Activated T-helper 1 cell treated with anti-CD3 and anti-CD28 coated beads, Interleukin-12 subunit alpha, Interleukin-12 subunit beta, Interleukin-2, Interleukin-4 antibody, amounts not matched to agents 30 ng/mL and 10 ng/mL and 1 ng/mL, durations not matched to agents 14 hours and 24 hours and 36 hours (primary cell): ENCODE results near the gene IRF9. TPM values are rescaled to one million over a fixed set of nuclear protein-coding genes. Genes with fewer than 3 reads are reported as not detected.

Experiments used
- DNase-seq: peaks from one replicate; pipeline ENCODE4 v3.0.0; 2021; ENCODE audit warnings: low spot score
- H3K27ac Mint-ChIP-seq: one replicate; pipeline ENCODE4 v1.8.0; 2021; ENCODE audit warnings: mild to moderate bottlenecking, mixed read lengths
- H3K27me3 Mint-ChIP-seq: one replicate; pipeline ENCODE4 v1.8.0; 2022; ENCODE audit warnings: mild to moderate bottlenecking, moderate library complexity, mixed read lengths; ENCODE audit not compliant: insufficient read depth
- H3K36me3 Mint-ChIP-seq: one replicate; pipeline ENCODE4 v1.8.0; 2021; ENCODE audit warnings: low read depth, mixed read lengths
- H3K4me1 Mint-ChIP-seq: one replicate; pipeline ENCODE4 v1.8.0; 2021; ENCODE audit warnings: low read depth, mixed read lengths
- H3K4me3 Mint-ChIP-seq: one replicate; pipeline ENCODE4 v1.8.0; 2021; ENCODE audit warnings: mild to moderate bottlenecking, moderate library complexity, mixed read lengths
- H3K9me3 Mint-ChIP-seq: one replicate; pipeline ENCODE4 v1.8.0; 2021; ENCODE audit warnings: mixed read lengths
- intact Hi-C: fragments of 100-400 bp; cut with micrococcal nuclease; formaldehyde crosslinking; loops from one replicate; pipeline ENCODE4 v1.15.1; 2024
- total RNA-seq: library from RNA; stranded (reverse); gene quantifications from 2 replicates; pipeline ENCODE4 v1.2.3, GENCODE V29; 2022

IRF9 gene
- total RNA-seq, 1 donor from 2014 or later: 152 TPM

DNA sequence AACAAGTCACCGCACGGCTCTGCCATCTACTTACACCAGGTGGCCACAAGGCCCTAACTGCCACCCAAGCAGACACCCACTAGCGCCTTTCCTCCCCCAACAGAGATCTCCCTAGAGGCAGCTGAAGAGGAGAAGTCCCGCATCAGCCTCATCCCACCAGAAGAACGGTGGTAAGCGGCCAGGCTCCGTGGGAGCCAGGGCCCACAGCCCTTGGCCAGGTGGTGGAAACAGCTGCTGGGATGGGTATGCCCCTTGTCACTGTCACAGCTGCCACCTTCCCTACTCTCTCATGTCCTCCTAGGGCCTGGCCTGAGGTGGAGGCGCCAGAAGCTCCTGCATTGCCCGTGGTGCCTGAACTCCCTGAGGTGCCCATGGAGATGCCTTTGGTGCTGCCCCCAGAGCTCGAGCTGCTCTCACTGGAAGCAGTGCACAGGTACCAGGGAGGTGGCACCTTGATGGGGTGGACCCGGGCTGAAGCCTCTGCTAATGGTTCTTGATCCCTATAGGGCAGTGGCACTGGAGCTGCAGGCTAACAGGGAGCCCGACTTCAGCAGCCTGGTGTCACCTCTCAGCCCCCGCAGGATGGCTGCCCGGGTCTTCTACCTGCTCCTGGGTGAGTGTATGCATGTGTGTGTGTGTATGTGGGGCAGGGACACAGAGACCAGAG, 18.4 kb downstream of the IRF9 start:
- DNase-seq: no peak
- Mint-ChIP-seq H3K36me3 (peaks cover 66% of the 10 kb centered on the region), H3K9me3 (no peaks in the 10 kb centered on the region), H3K4me3 (no peak overlapping the region), H3K4me1 (no peaks in the 10 kb centered on the region), H3K27ac (peak overlapping the region; percentile 44), H3K27me3 (no peaks in the 10 kb centered on the region)
- intact Hi-C loops: no loop called here

DNA sequence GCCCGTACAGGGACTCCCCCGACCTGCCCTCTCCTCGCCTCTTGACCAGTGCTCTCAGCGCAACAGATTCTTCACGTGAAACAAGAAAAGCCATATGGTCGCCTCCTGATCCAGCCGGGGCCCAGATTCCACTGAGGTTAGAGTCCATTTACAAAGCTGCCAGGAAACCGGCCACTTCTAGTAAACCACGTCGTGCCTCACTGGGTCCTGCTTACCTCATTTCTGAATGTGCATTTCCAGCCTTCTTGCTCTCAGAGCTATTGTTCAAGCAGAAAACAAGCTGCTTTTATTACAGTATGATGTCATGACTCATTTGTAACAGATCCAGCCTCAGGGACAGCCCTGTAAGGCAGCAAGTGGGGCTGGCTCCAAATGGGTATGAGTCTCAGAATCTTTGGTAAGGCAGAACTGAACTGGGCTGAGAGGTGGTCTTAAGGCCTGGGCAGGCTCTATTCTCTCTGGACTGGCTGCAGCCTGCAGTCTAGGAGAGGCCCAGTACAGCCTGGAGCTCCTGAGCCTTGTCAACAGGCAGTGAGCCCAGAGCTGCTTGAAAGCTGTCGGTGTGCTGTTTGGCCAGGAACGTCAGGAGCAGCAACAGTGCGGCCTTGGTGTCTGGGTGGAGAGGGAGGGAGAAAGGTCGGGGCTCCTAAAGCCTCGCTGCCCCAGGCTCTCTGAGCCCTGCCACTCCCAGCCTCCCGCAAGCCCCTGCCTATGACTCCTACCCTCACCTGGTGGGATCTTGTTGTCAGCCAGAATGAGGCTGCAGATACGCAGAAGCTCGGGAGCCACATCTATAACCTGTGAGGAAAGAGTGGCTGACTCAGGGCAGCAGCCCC, 19.1 kb downstream of the IRF9 start:
- Mint-ChIP-seq H3K4me1 (no peaks in the 10 kb centered on the region), H3K36me3 (peaks cover 62% of the 10 kb centered on the region), H3K27me3 (no peaks in the 10 kb centered on the region), H3K9me3 (no peaks in the 10 kb centered on the region), H3K4me3 (no peak overlapping the region), H3K27ac (no peak overlapping the region)
- intact Hi-C loops: no loop called here
- no peak for DNase-seq

DNA sequence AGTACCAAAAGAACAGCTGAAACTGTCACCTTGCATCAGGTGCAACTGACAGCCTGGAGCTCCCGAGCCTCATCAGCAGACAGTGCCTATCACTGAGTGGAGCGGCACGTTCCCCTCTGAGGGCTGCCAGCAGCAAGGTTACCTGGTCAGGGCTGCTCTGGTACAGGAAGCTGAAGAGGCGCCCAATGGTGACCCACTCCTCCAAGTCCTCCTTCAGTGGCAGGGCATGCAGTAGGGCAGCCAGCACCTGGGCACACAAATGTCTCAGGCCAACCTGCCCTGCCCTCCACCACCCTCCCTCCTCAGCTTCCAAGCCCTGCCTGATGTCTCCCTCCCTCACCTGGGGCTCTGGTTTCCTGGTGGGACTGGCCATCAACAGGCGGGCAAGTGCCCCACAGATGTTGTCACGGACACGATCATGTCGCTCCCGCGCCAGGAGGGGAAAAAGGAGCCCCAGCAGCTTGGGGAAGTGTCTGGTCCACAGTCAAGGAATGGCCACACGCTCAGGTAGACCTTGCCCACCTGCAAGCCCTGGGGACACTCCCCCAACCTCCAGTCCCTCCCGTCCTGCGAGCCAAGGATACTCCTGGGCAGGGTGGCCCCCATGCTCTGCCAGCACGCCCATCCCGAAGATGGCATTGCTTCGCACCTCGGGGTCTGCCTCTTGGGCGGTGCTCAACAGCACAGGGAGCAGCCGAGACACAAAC, 20.5 kb downstream of the IRF9 start:
- H3K36me3 Mint-ChIP-seq: peaks cover 62% of the 10 kb centered on the region
- H3K4me3 Mint-ChIP-seq: no peak overlapping the region
- H3K27me3 Mint-ChIP-seq: no peaks in the 10 kb centered on the region
- H3K27ac Mint-ChIP-seq: no peak overlapping the region
- no peaks in the 10 kb centered on the region for H3K9me3 Mint-ChIP-seq
- DNase-seq: no peak
- H3K4me1 Mint-ChIP-seq: no peaks in the 10 kb centered on the region
- intact Hi-C loops: no loop called here

DNA sequence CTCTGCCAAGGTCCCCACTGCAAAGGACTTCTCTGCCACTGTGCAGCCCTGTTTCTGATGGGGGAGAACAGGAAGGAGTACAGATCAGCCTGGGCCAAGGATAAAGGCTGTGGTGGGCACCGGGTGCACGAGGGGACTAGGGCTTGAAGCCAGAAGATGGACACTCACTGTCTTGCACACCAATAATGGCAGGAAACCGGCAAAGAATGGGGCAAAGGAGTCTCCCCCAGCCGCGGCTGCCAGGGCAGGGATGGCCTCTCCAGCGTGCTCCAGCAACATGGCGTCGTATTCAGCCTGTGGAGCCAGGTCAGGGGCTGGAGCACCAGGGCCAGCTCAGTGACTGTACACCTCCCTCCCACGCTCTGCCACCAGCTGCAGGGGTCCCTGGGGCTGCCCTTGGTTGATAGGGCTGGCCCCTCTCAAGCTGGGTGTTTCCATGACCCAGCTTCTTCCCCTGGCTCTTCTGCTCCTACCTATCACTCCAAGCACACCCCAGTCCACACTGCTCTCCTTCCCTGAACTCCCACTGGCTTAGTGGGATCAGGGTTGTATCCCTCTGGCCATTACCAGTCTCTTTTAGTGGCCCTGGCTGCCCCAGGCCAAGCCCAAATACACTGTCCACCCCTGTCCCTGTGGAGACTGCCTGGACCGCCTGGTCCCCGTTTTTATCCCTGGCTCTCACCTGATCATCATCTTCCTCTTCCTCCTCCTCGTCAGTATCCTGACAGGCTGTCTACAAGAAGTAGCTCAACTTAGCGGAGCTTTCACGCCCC, 21.2 kb downstream of the IRF9 start:
- H3K4me3 Mint-ChIP-seq: no peak overlapping the region
- H3K27ac Mint-ChIP-seq: no peak overlapping the region
- intact Hi-C loops: no loop called here
- H3K36me3 Mint-ChIP-seq: peaks cover 64% of the 10 kb centered on the region
- no peaks in the 10 kb centered on the region for H3K9me3 Mint-ChIP-seq
- no peaks in the 10 kb centered on the region for H3K27me3 Mint-ChIP-seq
- no peak for DNase-seq
- peaks cover 4% of the 10 kb centered on the region for H3K4me1 Mint-ChIP-seq

DNA sequence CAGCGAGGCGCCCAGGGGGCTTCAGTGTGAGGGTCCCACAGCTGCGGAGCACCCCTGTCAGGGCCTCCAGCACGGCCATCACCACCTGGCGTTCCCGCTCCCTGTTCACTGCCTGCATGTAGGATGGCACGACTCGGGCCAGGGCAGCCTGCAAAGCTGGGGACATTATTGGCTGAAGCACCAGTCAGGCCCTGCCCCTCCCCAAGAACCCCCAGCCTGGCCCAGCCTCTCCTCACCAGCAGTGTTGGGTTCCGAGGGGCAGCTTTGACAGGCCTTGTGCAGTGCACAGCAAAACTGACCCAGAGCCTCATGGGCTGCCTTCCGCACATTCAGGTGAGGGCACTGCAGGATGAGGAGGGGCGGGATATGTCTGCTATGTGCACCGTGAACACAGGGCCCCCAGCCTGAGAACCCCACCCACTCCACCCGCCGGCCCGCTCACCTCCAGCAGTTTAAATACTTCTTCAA, 22.0 kb downstream of the IRF9 start:
- H3K9me3 Mint-ChIP-seq: no peaks in the 10 kb centered on the region
- intact Hi-C loops: no loop called here
- no peak for DNase-seq
- H3K4me3 Mint-ChIP-seq: no peak overlapping the region
- peaks cover 12% of the 10 kb centered on the region for H3K4me1 Mint-ChIP-seq
- H3K27me3 Mint-ChIP-seq: no peaks in the 10 kb centered on the region
- H3K36me3 Mint-ChIP-seq: peaks cover 63% of the 10 kb centered on the region
- no peak overlapping the region for H3K27ac Mint-ChIP-seq

DNA sequence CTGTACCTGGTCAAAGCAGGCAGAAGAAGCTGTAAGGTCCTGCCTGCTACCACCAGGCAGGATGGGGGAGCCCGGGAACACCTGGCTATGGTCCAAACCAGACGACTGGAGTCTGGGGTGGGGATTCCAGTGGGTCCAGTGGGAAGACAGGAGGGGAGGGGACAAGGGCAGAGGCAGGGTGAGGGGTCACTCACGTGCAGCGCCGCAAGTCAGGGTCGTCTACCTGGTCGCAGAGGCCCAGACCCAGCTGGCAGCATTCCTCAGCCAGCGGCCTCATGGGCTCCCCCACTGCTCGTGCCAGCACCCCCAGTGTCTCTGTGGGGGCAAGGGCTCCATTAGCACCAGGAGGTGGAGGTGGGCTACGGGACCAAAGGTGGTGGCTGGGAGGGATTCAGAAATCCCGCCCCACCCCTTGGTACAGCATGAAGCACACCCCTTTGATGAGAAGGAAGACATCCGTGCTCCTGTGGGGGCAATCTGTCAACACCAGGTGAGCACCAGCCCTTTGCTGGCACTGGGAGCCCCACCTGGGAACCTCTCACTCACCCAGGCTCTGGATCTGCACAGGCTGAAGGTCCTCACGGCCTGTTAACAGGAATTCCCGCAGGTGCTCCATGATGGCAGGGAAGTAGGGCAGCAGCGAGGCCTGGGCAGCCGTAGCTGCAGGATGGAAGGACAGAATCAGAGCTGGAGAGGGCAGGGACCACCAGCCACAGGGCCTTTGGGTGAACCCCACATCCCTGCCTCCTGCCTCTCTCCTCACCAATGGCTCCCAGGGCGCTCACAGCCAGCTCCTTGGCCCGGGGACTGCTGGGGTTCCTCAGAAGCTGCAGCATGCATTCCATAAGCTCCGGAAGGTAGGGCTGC, 23.3 kb downstream of the IRF9 start:
- Mint-ChIP-seq H3K27ac (no peak overlapping the region), H3K9me3 (no peaks in the 10 kb centered on the region), H3K4me1 (peaks cover 18% of the 10 kb centered on the region), H3K4me3 (no peak overlapping the region), H3K27me3 (no peaks in the 10 kb centered on the region), H3K36me3 (peaks cover 54% of the 10 kb centered on the region)
- DNase-seq: no peak
- intact Hi-C loops: no loop called here

DNA sequence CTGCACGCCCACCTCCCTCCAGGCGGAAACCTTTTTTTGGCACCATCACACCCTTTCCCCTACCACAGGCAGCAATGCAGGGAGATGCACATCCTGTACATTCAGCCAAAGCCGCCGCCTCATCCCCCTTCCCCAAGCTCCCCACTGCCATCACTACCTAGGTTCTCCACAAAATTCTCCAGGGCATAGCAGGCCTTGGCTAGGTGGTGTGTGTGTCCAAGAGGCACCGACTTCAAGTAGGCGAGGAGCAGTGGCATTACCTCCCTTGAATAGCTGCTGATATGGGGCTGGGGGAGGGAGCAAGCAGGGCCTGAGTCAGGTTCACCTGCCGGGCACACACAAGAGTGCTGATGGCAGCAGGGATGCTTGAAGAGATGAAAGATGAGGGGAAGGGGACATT, 24.0 kb downstream of the IRF9 start:
- Mint-ChIP-seq H3K4me3 (no peak overlapping the region), H3K27ac (no peak overlapping the region), H3K27me3 (no peaks in the 10 kb centered on the region), H3K36me3 (peaks cover 51% of the 10 kb centered on the region), H3K9me3 (no peaks in the 10 kb centered on the region), H3K4me1 (peaks cover 21% of the 10 kb centered on the region)
- DNase-seq: no peak
- intact Hi-C loops: no loop called here

DNA sequence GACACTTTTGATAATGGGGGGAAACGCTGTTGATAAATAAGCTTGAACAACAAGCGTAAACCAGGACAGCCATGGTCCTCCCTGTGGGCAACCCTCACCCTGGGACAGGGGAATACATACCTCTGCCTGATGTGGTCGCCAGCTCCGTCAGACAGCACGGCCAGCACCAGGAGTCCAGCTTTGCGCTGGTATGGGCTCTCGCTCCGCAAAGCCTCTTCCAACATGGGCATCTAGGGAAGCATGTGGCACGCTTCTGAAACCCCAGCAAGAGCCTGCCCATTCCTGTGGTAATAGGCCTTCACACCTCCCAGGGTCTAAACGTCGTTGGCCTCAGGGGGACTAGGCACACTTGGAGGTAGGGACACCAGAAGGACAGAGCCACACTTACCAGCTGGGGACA, 24.7 kb downstream of the IRF9 start:
- peaks cover 25% of the 10 kb centered on the region for H3K4me1 Mint-ChIP-seq
- no peak overlapping the region for H3K4me3 Mint-ChIP-seq
- DNase-seq: no peak
- intact Hi-C loops: no loop called here
- no peak overlapping the region for H3K27ac Mint-ChIP-seq
- no peaks in the 10 kb centered on the region for H3K27me3 Mint-ChIP-seq
- H3K9me3 Mint-ChIP-seq: no peaks in the 10 kb centered on the region
- H3K36me3 Mint-ChIP-seq: peaks cover 48% of the 10 kb centered on the region

DNA sequence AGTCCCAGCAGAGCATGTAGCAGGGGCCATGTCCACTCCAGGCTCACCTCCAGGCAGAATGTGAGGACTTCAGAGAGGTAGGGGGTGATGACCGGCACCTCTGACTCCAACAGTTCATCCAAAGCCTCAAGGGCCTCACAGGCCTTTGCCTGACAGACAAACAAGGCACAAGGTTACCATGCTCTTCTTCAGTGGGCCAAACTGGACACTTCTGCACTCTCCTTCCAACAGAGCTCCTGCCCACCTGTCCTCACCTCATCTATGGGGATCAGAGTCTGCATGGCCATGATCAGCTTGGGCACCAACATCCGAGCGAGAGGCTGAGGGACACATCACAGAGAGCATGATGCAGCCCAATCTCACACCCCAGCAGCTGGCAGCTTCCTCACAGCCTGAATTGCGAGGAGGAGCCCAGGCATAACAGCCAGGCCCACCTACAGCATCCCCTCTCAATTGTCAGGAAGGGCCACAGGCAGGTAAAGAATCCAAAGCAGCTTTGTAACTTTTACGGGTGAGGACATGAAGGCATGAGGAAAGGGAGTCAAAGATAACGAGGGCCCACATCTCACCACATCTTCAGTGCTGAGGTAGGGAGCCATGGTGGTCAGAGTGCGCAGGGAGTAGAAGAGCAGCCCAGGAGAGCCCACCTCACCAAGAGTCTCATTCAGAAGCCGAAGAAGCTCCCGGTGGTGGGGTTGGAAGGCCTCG, 25.9 kb downstream of the IRF9 start:
- H3K27ac Mint-ChIP-seq: peak overlapping the region; percentile 47
- DNase-seq: no peak
- H3K4me3 Mint-ChIP-seq: peak overlapping the region; percentile 91
- intact Hi-C loops: no loop called here
- H3K9me3 Mint-ChIP-seq: no peaks in the 10 kb centered on the region
- H3K27me3 Mint-ChIP-seq: no peaks in the 10 kb centered on the region
- H3K36me3 Mint-ChIP-seq: peaks cover 51% of the 10 kb centered on the region
- peaks cover 30% of the 10 kb centered on the region for H3K4me1 Mint-ChIP-seq

DNA sequence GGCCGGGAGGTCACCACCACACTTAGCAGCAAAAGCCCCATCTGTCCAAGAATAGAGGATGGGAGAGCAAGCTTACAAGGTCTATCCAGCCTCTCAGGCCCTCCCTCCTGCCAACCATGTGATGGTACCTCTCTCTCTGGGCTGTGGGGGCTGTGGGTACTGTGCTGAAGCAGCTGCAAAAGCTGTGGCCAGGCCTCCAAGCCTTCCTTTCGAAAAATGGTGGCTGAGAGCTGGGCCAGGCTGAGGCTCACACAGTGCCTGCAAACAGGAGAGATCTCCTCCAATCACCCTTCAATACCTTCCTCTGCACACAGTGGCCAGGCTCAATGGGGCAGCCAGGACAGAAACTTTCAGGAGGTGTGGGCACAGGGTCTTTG, 26.5 kb downstream of the IRF9 start:
- Mint-ChIP-seq H3K4me1 (peaks cover 36% of the 10 kb centered on the region), H3K27me3 (no peaks in the 10 kb centered on the region), H3K4me3 (peak overlapping the region; percentile 91), H3K36me3 (peaks cover 51% of the 10 kb centered on the region), H3K9me3 (no peaks in the 10 kb centered on the region), H3K27ac (peak overlapping the region; percentile 23)
- DNase-seq: no peak
- intact Hi-C loops: no loop called here

DNA sequence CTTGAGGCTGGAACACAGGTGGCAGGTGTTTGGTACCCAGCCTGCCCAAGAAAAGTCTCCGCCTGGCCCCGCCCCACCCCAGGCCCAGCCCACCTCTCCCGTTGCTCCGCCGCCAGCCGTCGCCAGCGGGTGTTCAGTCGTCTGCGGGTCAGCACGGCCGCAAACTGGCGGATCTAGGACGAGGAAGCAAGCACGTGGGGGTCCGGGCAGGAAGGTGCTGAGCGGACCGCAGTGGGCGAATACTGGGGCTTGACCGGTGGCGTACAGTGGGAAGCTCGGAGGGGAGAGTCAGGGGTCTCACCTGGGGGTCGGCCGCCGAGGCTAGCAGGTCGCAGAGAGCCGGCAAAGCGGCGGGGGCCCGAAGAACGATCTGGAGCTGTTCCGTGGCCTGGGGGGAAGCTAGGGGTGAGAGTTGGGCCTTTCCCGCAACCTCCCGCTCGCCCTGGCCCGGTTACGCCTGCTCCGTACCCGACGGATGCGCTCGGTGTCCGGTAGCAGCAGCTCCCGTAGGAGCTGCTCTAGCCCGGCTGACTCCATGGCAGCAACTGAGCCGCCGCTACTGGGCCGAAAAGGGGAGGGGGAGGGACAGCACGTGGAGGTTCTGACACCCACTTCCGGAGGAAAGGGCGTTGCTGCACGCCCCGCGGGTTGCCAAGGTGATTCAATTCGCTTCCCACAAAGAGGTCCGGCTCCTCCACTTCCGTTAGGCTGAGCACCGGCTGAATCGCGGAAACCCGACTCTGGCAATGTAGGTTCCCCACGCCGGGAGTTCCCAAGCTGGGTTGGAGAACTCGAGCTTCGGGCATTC, 27.4 kb downstream of the IRF9 start, which contains the start of gene IPO4:
IPO4 (minus strand) TSS at position 566 of the 808 bp plus-strand sequence; CDS start at position 537, 29 bp downstream.
- Mint-ChIP-seq H3K27ac (peak within 1 kb of the TSS; percentile 86), H3K27me3 (no peaks in the 10 kb centered on the region), H3K9me3 (no peaks in the 10 kb centered on the region), H3K4me1 (peaks cover 42% of the 10 kb centered on the region), H3K4me3 (peak within 1 kb of the TSS; percentile 91), H3K36me3 (peaks cover 49% of the 10 kb centered on the region)
- DNase-seq: peak; percentile 93
- intact Hi-C loops: loop anchor here (1.0 to 2.0 kb wide), 9 partner anchors 8 to 254 kb away; partner anchors contain the start of genes CHMP4A, GMPR2, IRF9 and NEDD8
